ENCODE data around the gene ABLIM3. TPM values are rescaled to one million over a fixed set of nuclear protein-coding genes. Genes with fewer than 3 reads are reported as not detected.

ABLIM3 gene
- polyA plus RNA-seq, 1 donor (not counting 4 experiments of a cell fraction or from before 2014, with no cell fraction given): 7.9 TPM

DNA sequence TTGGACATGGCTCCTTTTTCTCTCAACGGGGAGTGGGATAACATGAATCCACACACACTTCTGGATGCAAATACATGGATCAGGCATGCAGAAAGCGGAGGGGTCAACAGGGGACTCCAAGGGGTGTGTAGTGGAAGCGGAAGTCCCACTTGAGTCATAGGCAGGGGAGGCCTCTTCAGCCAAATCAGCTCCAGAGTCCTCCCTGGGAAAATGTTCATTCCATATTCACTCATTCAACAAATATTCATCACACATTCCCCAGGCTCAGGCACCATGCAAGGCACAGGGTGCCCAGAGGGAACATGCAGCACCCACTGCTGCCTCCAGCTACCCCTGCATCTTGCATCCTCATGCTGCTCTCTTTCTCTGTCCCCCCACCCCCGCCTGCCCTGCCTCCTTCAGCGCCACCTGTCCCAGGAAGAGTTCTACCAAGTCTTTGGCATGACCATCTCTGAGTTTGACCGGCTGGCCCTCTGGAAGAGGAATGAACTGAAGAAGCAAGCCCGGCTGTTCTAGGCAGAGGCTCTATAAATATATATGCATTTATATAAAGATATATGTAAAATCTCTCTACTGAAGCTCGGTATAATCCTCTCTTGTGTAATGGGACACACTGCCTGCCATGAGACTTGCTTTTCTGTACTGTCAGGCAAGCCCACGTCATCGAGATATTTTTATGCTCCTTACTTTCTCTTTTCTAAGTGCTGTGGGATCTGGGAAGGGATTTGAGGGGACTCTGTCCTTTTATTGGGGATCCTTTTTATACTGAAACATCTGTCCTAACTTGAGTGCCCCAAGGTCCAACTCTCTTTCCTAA, 116.8 kb downstream of the ABLIM3 start:
- peaks cover 5% of the 10 kb centered on the region for H3K4me1 ChIP-seq (ENCODE audit: control insufficient read depth, extremely low read depth, insufficient read depth, low read length)
- no peaks in the 10 kb centered on the region for H3K36me3 ChIP-seq (ENCODE audit: control insufficient read depth in 2 of 2, extremely low read depth in 1 of 2, insufficient read depth in 2 of 2, low read length in 2 of 2)
- no peak for TF ChIP-seq CTCF (optimal IDR thresholded peaks at IDR 0.05 in 1 of 3, IDR thresholded peaks at IDR 0.05 in 1 of 3, conservative IDR thresholded peaks at IDR 0.05 in 1 of 3; ENCODE audit: extremely low read depth in 1 of 3, insufficient read depth in 2 of 3, low read length in 3 of 3)
- no peak overlapping the region for H3K4me3 ChIP-seq (ENCODE audit: control insufficient read depth in 2 of 3, extremely low read depth in 1 of 3, insufficient read depth in 2 of 3, low read depth in 1 of 3, low read length in 3 of 3)
- no peak overlapping the region for H3K27ac ChIP-seq (ENCODE audit: control insufficient read depth, insufficient read depth, low read length)
- FAIRE-seq (no peak), DNase-seq (ENCODE audit: low read depth, low spot score) (no peak)
- dilution Hi-C loops (cut with MboI; ENCODE audit: extremely low pct_ligation_motif_present, low sequenced_read_pairs): no loop called here
- no peak overlapping the region for H2AFZ ChIP-seq (ENCODE audit: control insufficient read depth, low read length)
- no peaks in the 10 kb centered on the region for H3K79me2 ChIP-seq (ENCODE audit: control insufficient read depth, insufficient read depth, low read length)
- no peaks in the 10 kb centered on the region for H3K9me3 ChIP-seq (ENCODE audit: control insufficient read depth, low read depth, low read length)
- H3K27me3 ChIP-seq (ENCODE audit: control insufficient read depth, extremely low read depth, insufficient read depth, low read length): no peaks in the 10 kb centered on the region
- no peak overlapping the region for H3K9ac ChIP-seq (ENCODE audit: control insufficient read depth, extremely low read depth, insufficient read depth, low read length)
- H3K4me2 ChIP-seq (ENCODE audit: control insufficient read depth, extremely low read depth, insufficient read depth, low read depth, low read length): no peak overlapping the region
- no peaks in the 10 kb centered on the region for H4K20me1 ChIP-seq (ENCODE audit: control insufficient read depth, extremely low read depth, insufficient read depth, low read length)
- H3K9me1 ChIP-seq (ENCODE audit: control insufficient read depth, extremely low read depth, insufficient read depth, low read length): no peaks in the 10 kb centered on the region

DNA sequence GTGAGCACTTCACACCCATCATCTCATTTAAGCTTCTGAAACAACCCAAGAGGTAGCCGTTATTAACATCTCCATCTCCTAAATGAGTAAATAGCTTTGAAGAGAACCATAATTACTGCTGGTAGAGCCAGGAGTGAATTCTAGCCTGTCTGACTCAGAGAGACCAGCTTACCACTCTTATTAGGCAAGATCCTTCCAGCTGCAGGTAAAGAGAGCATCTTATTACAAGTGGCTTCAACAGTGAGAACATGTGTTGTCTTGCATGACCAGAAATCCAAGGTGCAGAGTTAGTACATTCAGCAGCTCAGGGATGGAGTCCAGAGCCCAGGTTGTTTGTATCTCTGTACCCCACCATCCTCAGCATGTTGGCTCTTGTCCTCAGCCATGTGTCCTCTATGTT, 119.5 kb downstream of the ABLIM3 start:
- TF ChIP-seq CTCF (optimal IDR thresholded peaks at IDR 0.05 in 1 of 3, IDR thresholded peaks at IDR 0.05 in 1 of 3, conservative IDR thresholded peaks at IDR 0.05 in 1 of 3; ENCODE audit: extremely low read depth in 1 of 3, insufficient read depth in 2 of 3, low read length in 3 of 3): no peak
- no peak for TF ChIP-seq EZH2 (IDR thresholded peaks at IDR 0.05; ENCODE audit: low read length)
- no peak overlapping the region for H3K9ac ChIP-seq (ENCODE audit: control insufficient read depth, extremely low read depth, insufficient read depth, low read length)
- no peak overlapping the region for H3K27ac ChIP-seq (ENCODE audit: control insufficient read depth, insufficient read depth, low read length)
- peaks cover 5% of the 10 kb centered on the region for H3K4me1 ChIP-seq (ENCODE audit: control insufficient read depth, extremely low read depth, insufficient read depth, low read length)
- H3K36me3 ChIP-seq (ENCODE audit: control insufficient read depth in 2 of 2, extremely low read depth in 1 of 2, insufficient read depth in 2 of 2, low read length in 2 of 2): no peaks in the 10 kb centered on the region
- H3K4me2 ChIP-seq (ENCODE audit: control insufficient read depth, extremely low read depth, insufficient read depth, low read depth, low read length): no peak overlapping the region
- no peaks in the 10 kb centered on the region for H3K27me3 ChIP-seq (ENCODE audit: control insufficient read depth, extremely low read depth, insufficient read depth, low read length)
- no peak for DNase-seq (ENCODE audit: low read depth, low spot score)
- no peak overlapping the region for H3K4me3 ChIP-seq (ENCODE audit: control insufficient read depth in 2 of 3, extremely low read depth in 1 of 3, insufficient read depth in 2 of 3, low read depth in 1 of 3, low read length in 3 of 3)
- peak; percentile 89 for FAIRE-seq
- H3K79me2 ChIP-seq (ENCODE audit: control insufficient read depth, insufficient read depth, low read length): no peaks in the 10 kb centered on the region
- H4K20me1 ChIP-seq (ENCODE audit: control insufficient read depth, extremely low read depth, insufficient read depth, low read length): no peaks in the 10 kb centered on the region
- no peaks in the 10 kb centered on the region for H3K9me1 ChIP-seq (ENCODE audit: control insufficient read depth, extremely low read depth, insufficient read depth, low read length)
- H2AFZ ChIP-seq (ENCODE audit: control insufficient read depth, low read length): no peak overlapping the region
- H3K9me3 ChIP-seq (ENCODE audit: control insufficient read depth, low read depth, low read length): no peaks in the 10 kb centered on the region
- dilution Hi-C loops (cut with MboI; ENCODE audit: extremely low pct_ligation_motif_present, low sequenced_read_pairs): no loop called here
